H1 (cell line): ENCODE results near the gene FOXC2.

Experiments used
- CEBPB ChIP-seq: IDR thresholded peaks from 2 replicates; pipeline ENCODE4 v1.6.1; 2012; ENCODE audit warnings: low read depth, low read length
- CHD2 ChIP-seq: IDR thresholded peaks from 2 replicates; pipeline ENCODE4 v1.6.1; 2012; ENCODE audit warnings: low read length, improper control_type of control experiment
- EP300 ChIP-seq, 2 experiments: IDR thresholded peaks; 1 replicate in 1 of 2; 2 replicates in 1 of 2; pipeline ENCODE4 v1.6.1; 2011 to 2012; ENCODE audit warnings: low read depth in 2 of 2, low read length in 2 of 2, mild to moderate bottlenecking in 2 of 2, borderline replicate concordance in 1 of 2, inconsistent platforms in 1 of 2, moderate library complexity in 1 of 2
- EZH2 ChIP-seq: fragments of 200-600 bp; sonication (generic); IDR thresholded peaks from 2 replicates; pipeline ENCODE4 v1.7.1; 2012; ENCODE audit warnings: low read depth, mild to moderate bottlenecking, moderate library complexity, low read length, inconsistent platforms; ENCODE audit not compliant: severe bottlenecking
- JUND ChIP-seq: IDR thresholded peaks from 2 replicates; pipeline ENCODE4 v1.6.1; 2011; ENCODE audit warnings: mild to moderate bottlenecking, improper control_type of control experiment, low read length
- KDM1A ChIP-seq: fragments of 200-600, 300-600 bp; sonication (generic); IDR thresholded peaks from 2 replicates; pipeline ENCODE4 v1.7.1; 2016; ENCODE audit warnings: mild to moderate bottlenecking, low read length, borderline replicate concordance
- POLR2A ChIP-seq, 2 experiments: IDR thresholded peaks; 1 replicate in 1 of 2; 2 replicates in 1 of 2; pipeline ENCODE4 v1.6.1; 2011; ENCODE audit warnings: low read depth in 2 of 2, low read length in 2 of 2, mild to moderate bottlenecking in 2 of 2; ENCODE audit errors: control extremely low read depth in 1 of 2
- POLR2AphosphoS5 ChIP-seq: IDR thresholded peaks from 2 replicates; pipeline ENCODE4 v1.6.1; 2011; ENCODE audit warnings: low read depth, low read length
- SP1 ChIP-seq: IDR thresholded peaks from 2 replicates; pipeline ENCODE4 v1.6.1; 2011; ENCODE audit warnings: low read depth, low read length
- TF ChIP-seq, protein P1 (sequence below), 3 experiments: IDR thresholded peaks; 1 replicate in 2 of 3; 2 replicates in 1 of 3; pipeline versions ENCODE4 v1.5.1 to v1.6.1; 2011; ENCODE audit warnings: low read length in 3 of 3, mild to moderate bottlenecking in 3 of 3, inconsistent platforms in 2 of 3, low read depth in 1 of 3, moderate library complexity in 1 of 3; ENCODE audit not compliant: insufficient read depth in 1 of 3; ENCODE audit errors: control extremely low read depth in 1 of 3

- TF ChIP-seq EZH2 (peak; percentile 84), CEBPB (no peak), KDM1A (no peak), SP1 (no peak), POLR2AphosphoS5 (no peak), CHD2 (no peak), EP300 (IDR thresholded peaks at IDR 0.05; ENCODE audit: borderline replicate concordance in 1 of 2, low read depth in 2 of 2, low read length in 2 of 2) (no peak), POLR2A (IDR thresholded peaks at IDR 0.05; ENCODE audit: control extremely low read depth in 1 of 2, low read depth in 2 of 2, low read length in 2 of 2) (no peak), JUND (no peak)
- TF ChIP-seq, protein P1, sequence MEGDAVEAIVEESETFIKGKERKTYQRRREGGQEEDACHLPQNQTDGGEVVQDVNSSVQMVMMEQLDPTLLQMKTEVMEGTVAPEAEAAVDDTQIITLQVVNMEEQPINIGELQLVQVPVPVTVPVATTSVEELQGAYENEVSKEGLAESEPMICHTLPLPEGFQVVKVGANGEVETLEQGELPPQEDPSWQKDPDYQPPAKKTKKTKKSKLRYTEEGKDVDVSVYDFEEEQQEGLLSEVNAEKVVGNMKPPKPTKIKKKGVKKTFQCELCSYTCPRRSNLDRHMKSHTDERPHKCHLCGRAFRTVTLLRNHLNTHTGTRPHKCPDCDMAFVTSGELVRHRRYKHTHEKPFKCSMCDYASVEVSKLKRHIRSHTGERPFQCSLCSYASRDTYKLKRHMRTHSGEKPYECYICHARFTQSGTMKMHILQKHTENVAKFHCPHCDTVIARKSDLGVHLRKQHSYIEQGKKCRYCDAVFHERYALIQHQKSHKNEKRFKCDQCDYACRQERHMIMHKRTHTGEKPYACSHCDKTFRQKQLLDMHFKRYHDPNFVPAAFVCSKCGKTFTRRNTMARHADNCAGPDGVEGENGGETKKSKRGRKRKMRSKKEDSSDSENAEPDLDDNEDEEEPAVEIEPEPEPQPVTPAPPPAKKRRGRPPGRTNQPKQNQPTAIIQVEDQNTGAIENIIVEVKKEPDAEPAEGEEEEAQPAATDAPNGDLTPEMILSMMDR (IDR thresholded peaks at IDR 0.05; ENCODE audit: control extremely low read depth in 1 of 3, insufficient read depth in 1 of 3, low read depth in 1 of 3, low read length in 3 of 3) = no peak
These were observed 12.1 kb downstream of the FOXC2 start for GRCh38 chr16:86578611-86579267.
